ENCODE measurements around the gene TMEM255B. TPM values are rescaled to one million over a fixed set of nuclear protein-coding genes. Genes with fewer than 3 reads are reported as not detected.
A peak's percentile ranks its signal among the peaks of the same experiment; 100 is the strongest.

Gene TMEM255B
- total RNA-seq, 1 donor from 2014 or later, result 45.6 TPM

- DNase-seq (ENCODE audit: low read depth in 2 of 2), result no peak
Measured at GRCh38 chr13:113766035-113766800, 7.2 kb downstream of the TMEM255B start.

- DNase-seq (ENCODE audit: low read depth in 2 of 2), result no peak
Measured at GRCh38 chr13:113767366-113767765, 8.3 kb downstream of the TMEM255B start.

- DNase-seq (ENCODE audit: low read depth in 2 of 2), result no peak
Measured at GRCh38 chr13:113768018-113768905, 9.2 kb downstream of the TMEM255B start.

GRCh38 chr13:113769106-113769505 is 10.1 kb downstream of the TMEM255B start:
- no peak for DNase-seq (ENCODE audit: low read depth in 2 of 2)

- no peak for DNase-seq (ENCODE audit: low read depth in 2 of 2)
Measured at GRCh38 chr13:113769881-113770280, 10.9 kb downstream of the TMEM255B start.

- DNase-seq (ENCODE audit: low read depth in 2 of 2), result no peak
Measured at GRCh38 chr13:113770441-113770840, 11.4 kb downstream of the TMEM255B start.

- no peak for DNase-seq (ENCODE audit: low read depth in 2 of 2)
Measured at GRCh38 chr13:113770937-113771336, 11.9 kb downstream of the TMEM255B start.

- DNase-seq (ENCODE audit: low read depth in 2 of 2), result peak; percentile 60 to 91
Measured at GRCh38 chr13:113771709-113772331, 12.8 kb downstream of the TMEM255B start.

GRCh38 chr13:113774177-113775107 is 15.4 kb downstream of the TMEM255B start:
- peak; percentile 95 to 98 for DNase-seq (ENCODE audit: low read depth in 2 of 2)

GRCh38 chr13:113775451-113776145 is 16.6 kb downstream of the TMEM255B start:
- DNase-seq (ENCODE audit: low read depth in 2 of 2), result no peak

GRCh38 chr13:113776231-113777125 is 17.5 kb downstream of the TMEM255B start:
- DNase-seq (ENCODE audit: low read depth in 2 of 2), result no peak

GRCh38 chr13:113777311-113778260 is 18.6 kb downstream of the TMEM255B start:
- DNase-seq (ENCODE audit: low read depth in 2 of 2), result peak in 1 of 2 donors; percentile 34

GRCh38 chr13:113781571-113781970 is 22.5 kb downstream of the TMEM255B start:
- no peak for DNase-seq (ENCODE audit: low read depth in 2 of 2)

- no peak for DNase-seq (ENCODE audit: low read depth in 2 of 2)
Measured at GRCh38 chr13:113782472-113782871, 23.4 kb downstream of the TMEM255B start.

GRCh38 chr13:113783200-113783881 is 24.3 kb downstream of the TMEM255B start:
- DNase-seq (ENCODE audit: low read depth in 2 of 2), result no peak

GRCh38 chr13:113783966-113784644 is 25.1 kb downstream of the TMEM255B start:
- no peak for DNase-seq (ENCODE audit: low read depth in 2 of 2)

- DNase-seq (ENCODE audit: low read depth in 2 of 2), result no peak
Measured at GRCh38 chr13:113784645-113785024, 25.6 kb downstream of the TMEM255B start.
